Dendritic cell treated with granulocyte-macrophage colony-stimulating factor and Interleukin-4, amounts not matched to agents 40 ng/mL and 50 ng/mL, for 4 days (primary cell): ENCODE results near the gene OR10Z1.

Experiments used
- H3K27ac Mint-ChIP-seq: one replicate; pipeline ENCODE4 v1.8.0; 2022; ENCODE audit warnings: mild to moderate bottlenecking, mixed read lengths
- H3K27me3 Mint-ChIP-seq: one replicate; pipeline ENCODE4 v1.8.0; 2022; ENCODE audit warnings: mild to moderate bottlenecking, mixed read lengths
- H3K36me3 Mint-ChIP-seq: one replicate; pipeline ENCODE4 v1.8.0; 2022; ENCODE audit warnings: low read depth, mixed read lengths
- H3K4me1 Mint-ChIP-seq: one replicate; pipeline ENCODE4 v1.8.0; 2022; ENCODE audit warnings: low read depth, mixed read lengths
- H3K4me3 Mint-ChIP-seq: one replicate; pipeline ENCODE4 v1.8.0; 2022; ENCODE audit warnings: mild to moderate bottlenecking, moderate library complexity, mixed read lengths
- H3K9me3 Mint-ChIP-seq: one replicate; pipeline ENCODE4 v1.8.0; 2022; ENCODE audit warnings: mixed read lengths
- intact Hi-C: fragments of 100-400 bp; cut with micrococcal nuclease; formaldehyde crosslinking; loops from one replicate; pipeline ENCODE4 v1.15.0; 2022

OR10Z1 gene

GRCh38 chr1:158638904-158639303, 33.8 kb downstream of the OR10Z1 start:
- intact Hi-C loops: no loop called here
- no peak overlapping the region for H3K4me3 Mint-ChIP-seq
- H3K36me3 Mint-ChIP-seq: no peaks in the 10 kb centered on the region
- no peaks in the 10 kb centered on the region for H3K27me3 Mint-ChIP-seq
- H3K4me1 Mint-ChIP-seq: peaks cover 27% of the 10 kb centered on the region
- H3K27ac Mint-ChIP-seq: no peak overlapping the region
- H3K9me3 Mint-ChIP-seq: no peaks in the 10 kb centered on the region

GRCh38 chr1:158644449-158644848, 39.4 kb downstream of the OR10Z1 start:
- Mint-ChIP-seq H3K36me3 (no peaks in the 10 kb centered on the region), H3K4me1 (peaks cover 44% of the 10 kb centered on the region), H3K27ac (no peak overlapping the region), H3K27me3 (no peaks in the 10 kb centered on the region), H3K4me3 (no peak overlapping the region), H3K9me3 (no peaks in the 10 kb centered on the region)
- intact Hi-C loops: no loop called here

DNA sequence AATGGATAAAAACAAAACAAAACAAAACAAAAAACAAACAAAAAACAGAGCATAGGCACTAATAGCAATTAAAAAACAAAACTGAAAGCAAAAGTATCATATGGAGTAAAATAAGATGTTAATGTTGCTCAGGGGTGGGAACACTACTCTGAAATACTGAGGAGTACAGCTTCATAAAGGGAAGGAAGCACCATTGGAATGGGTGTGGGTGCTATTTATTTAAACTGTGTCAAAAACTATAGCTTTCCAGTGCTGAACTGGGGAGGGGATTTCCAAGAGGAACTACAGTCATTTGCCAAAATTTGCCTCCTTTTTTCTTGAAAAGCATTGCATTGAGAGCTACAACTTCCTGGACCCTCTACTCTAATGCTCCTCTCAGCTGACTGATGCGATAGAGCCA, 41.4 kb downstream of the OR10Z1 start:
- Mint-ChIP-seq H3K4me3 (peak overlapping the region; percentile 63), H3K27me3 (no peaks in the 10 kb centered on the region), H3K27ac (peak overlapping the region; percentile 79), H3K36me3 (no peaks in the 10 kb centered on the region), H3K9me3 (no peaks in the 10 kb centered on the region), H3K4me1 (peaks cover 44% of the 10 kb centered on the region)
- intact Hi-C loops: no loop called here

- intact Hi-C loops: no loop called here
- no peak overlapping the region for H3K27ac Mint-ChIP-seq
- H3K4me1 Mint-ChIP-seq: peaks cover 35% of the 10 kb centered on the region
- H3K9me3 Mint-ChIP-seq: no peaks in the 10 kb centered on the region
- H3K36me3 Mint-ChIP-seq: no peaks in the 10 kb centered on the region
- H3K27me3 Mint-ChIP-seq: peaks cover 2% of the 10 kb centered on the region
- H3K4me3 Mint-ChIP-seq: no peak overlapping the region
These were observed 44.0 kb downstream of the OR10Z1 start for GRCh38 chr1:158649052-158649451.

- Mint-ChIP-seq H3K4me3 (no peak overlapping the region), H3K4me1 (peaks cover 19% of the 10 kb centered on the region), H3K27ac (no peak overlapping the region), H3K36me3 (no peaks in the 10 kb centered on the region), H3K9me3 (no peaks in the 10 kb centered on the region), H3K27me3 (peaks cover 2% of the 10 kb centered on the region)
- intact Hi-C loops: loop anchor here (5.0 to 10.0 kb wide), 2 partner anchors 179 to 422 kb away; partner anchors contain the start of genes AIM2 and MNDA
These were observed 47.8 kb downstream of the OR10Z1 start for GRCh38 chr1:158652721-158653334.

- H3K27ac Mint-ChIP-seq: peak overlapping the region; percentile 42
- H3K9me3 Mint-ChIP-seq: no peaks in the 10 kb centered on the region
- peaks cover 2% of the 10 kb centered on the region for H3K27me3 Mint-ChIP-seq
- intact Hi-C loops: loop anchor here (5.0 to 10.0 kb wide), 2 partner anchors 178 to 421 kb away; partner anchors contain the start of genes AIM2 and MNDA
- H3K36me3 Mint-ChIP-seq: no peaks in the 10 kb centered on the region
- no peak overlapping the region for H3K4me3 Mint-ChIP-seq
- peaks cover 19% of the 10 kb centered on the region for H3K4me1 Mint-ChIP-seq
These were observed 49.0 kb downstream of the OR10Z1 start for GRCh38 chr1:158654086-158654485.

- peak overlapping the region; percentile 18 for H3K4me3 Mint-ChIP-seq
- intact Hi-C loops: loop anchor here (5.0 to 10.0 kb wide), 2 partner anchors 178 to 420 kb away; partner anchors contain the start of genes AIM2 and MNDA
- H3K27me3 Mint-ChIP-seq: peaks cover 2% of the 10 kb centered on the region
- H3K4me1 Mint-ChIP-seq: peaks cover 19% of the 10 kb centered on the region
- peak overlapping the region; percentile 42 for H3K27ac Mint-ChIP-seq
- no peaks in the 10 kb centered on the region for H3K36me3 Mint-ChIP-seq
- no peaks in the 10 kb centered on the region for H3K9me3 Mint-ChIP-seq
These were observed 49.5 kb downstream of the OR10Z1 start for GRCh38 chr1:158654571-158654970.
